Measurements from ENCODE around the gene GRAMD4.
"Not testable (repeated sequence)": the region's sequence is repeated elsewhere in the genome, so short reads cannot be mapped to it uniquely, and the experiment has no call there.

Gene GRAMD4

GRCh38 chr22:46629291-46629690, 9.1 kb downstream of the GRAMD4 start:
- no peak for TF ChIP-seq CTCF (IDR thresholded peaks at IDR 0.05; ENCODE audit: extremely low read depth, insufficient read depth, missing control alignments)
- no peak for DNase-seq (ENCODE audit: low spot score)
- in situ Hi-C loops (cut with MboI; ENCODE audit: low pct_unique_long_range_greater_than_20kb, low sequenced_read_pairs, unreplicated experiment) = no loop called here

DNA sequence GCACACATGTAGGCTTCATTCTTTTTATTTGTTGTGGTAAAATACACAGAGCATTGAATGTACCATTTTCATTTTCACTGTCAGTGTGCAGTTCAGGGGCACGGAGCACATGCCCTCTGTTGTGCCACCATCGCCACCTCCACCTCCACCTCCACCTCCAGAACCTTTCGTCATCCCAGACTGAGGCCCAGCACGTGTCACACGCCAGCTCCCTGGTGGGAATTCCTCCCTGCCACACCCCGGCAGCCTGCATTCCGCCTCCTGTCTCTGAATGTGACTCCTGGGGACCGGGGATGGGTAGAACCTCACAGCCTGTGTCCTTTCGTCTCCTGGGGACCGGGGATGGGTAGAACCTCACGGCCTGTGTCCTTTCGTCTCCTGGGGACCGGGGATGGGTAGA, 10.9 kb downstream of the GRAMD4 start:
- TF ChIP-seq CTCF (IDR thresholded peaks at IDR 0.05; ENCODE audit: extremely low read depth, insufficient read depth, missing control alignments) = no peak
- no peak for DNase-seq (ENCODE audit: low spot score)
- in situ Hi-C loops (cut with MboI; ENCODE audit: low pct_unique_long_range_greater_than_20kb, low sequenced_read_pairs, unreplicated experiment) = no loop called here

DNA sequence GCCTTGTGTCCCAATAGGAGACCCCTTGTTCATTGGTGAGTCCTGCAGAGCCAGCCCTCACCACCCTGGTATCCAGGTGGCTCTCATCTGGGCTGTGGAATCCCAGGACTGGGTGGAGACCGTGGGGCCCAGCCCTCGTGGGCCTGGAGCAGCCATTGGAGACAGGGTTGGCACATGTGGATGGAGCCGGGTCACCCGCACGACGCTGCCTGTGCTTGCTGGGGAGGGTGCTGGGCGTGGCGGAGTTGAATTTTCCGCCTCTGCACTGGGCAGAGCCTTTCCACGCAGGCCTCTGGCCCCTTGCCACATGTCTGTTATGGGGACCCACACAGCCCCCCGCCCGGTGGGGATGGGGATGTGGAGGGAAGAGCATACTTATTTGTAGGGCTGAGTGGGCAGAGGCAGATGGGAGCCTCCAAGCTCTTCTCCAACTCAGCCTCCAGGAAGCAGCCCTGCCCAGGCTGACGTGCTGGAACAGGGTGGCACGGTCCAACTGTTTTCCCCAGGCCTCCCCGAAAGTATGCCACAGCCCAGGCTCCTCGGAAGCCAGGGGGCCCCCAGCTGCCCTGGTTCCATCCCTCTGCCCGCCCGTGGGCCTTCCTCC, 12.6 kb downstream of the GRAMD4 start:
- no peak for TF ChIP-seq CTCF (IDR thresholded peaks at IDR 0.05; ENCODE audit: extremely low read depth, insufficient read depth, missing control alignments)
- DNase-seq (ENCODE audit: low spot score) = no peak
- in situ Hi-C loops (cut with MboI; ENCODE audit: low pct_unique_long_range_greater_than_20kb, low sequenced_read_pairs, unreplicated experiment) = no loop called here

- in situ Hi-C loops (cut with MboI; ENCODE audit: low pct_unique_long_range_greater_than_20kb, low sequenced_read_pairs, unreplicated experiment) = no loop called here
- no peak for TF ChIP-seq CTCF (IDR thresholded peaks at IDR 0.05; ENCODE audit: extremely low read depth, insufficient read depth, missing control alignments)
- no peak for DNase-seq (ENCODE audit: low spot score)
Observed at GRCh38 chr22:46633334-46633890, 13.2 kb downstream of the GRAMD4 start.

GRCh38 chr22:46634011-46634699, 14.0 kb downstream of the GRAMD4 start:
- in situ Hi-C loops (cut with MboI; ENCODE audit: low pct_unique_long_range_greater_than_20kb, low sequenced_read_pairs, unreplicated experiment) = no loop called here
- no peak for DNase-seq (ENCODE audit: low spot score)
- TF ChIP-seq CTCF (IDR thresholded peaks at IDR 0.05; ENCODE audit: extremely low read depth, insufficient read depth, missing control alignments) = no peak

DNA sequence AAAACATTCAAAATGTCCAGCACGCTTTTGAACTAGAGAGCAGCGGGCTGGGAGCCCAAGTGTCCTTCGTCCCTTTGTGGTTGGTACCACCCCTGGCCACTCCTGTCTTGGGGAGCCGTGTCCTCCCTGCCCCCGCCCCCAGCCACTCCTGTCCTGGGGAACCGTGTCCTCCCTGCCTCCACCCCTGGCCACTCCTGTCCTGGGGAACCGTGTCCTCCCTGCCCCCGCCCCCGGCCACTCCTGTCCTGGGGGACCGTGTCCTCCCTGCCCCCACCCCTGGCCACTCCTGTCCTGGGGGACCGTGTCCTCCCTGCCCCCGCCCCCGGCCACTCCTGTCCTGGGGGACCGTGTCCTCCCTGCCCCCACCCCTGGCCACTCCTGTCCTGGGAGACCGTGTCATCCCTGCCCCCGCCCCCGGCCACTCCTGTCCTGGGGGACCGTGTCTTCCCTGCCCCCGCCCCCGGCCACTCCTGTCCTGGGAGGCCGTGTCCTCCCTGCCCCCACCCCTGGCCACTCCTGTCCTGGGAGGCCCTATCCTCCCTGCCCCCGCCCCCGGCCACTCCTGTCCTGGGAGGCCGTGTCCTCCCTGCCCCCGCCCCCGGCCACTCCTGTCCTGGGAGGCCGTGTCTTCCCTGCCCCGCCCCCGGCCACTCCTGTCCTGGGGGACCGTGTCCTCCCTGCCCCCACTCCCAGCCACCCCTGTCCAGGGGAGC, 14.9 kb downstream of the GRAMD4 start:
- DNase-seq (ENCODE audit: low spot score); in situ Hi-C loops (cut with MboI; ENCODE audit: low pct_unique_long_range_greater_than_20kb, low sequenced_read_pairs, unreplicated experiment): not testable (repeated sequence)

GRCh38 chr22:46635756-46636155, 15.6 kb downstream of the GRAMD4 start:
- DNase-seq (ENCODE audit: low spot score) = no peak
- no peak for TF ChIP-seq CTCF (IDR thresholded peaks at IDR 0.05; ENCODE audit: extremely low read depth, insufficient read depth, missing control alignments)
- in situ Hi-C loops (cut with MboI; ENCODE audit: low pct_unique_long_range_greater_than_20kb, low sequenced_read_pairs, unreplicated experiment) = no loop called here

Measured in GM13977 (cell line).